ENCODE data around the gene PTPRCAP.

PTPRCAP gene

DNA sequence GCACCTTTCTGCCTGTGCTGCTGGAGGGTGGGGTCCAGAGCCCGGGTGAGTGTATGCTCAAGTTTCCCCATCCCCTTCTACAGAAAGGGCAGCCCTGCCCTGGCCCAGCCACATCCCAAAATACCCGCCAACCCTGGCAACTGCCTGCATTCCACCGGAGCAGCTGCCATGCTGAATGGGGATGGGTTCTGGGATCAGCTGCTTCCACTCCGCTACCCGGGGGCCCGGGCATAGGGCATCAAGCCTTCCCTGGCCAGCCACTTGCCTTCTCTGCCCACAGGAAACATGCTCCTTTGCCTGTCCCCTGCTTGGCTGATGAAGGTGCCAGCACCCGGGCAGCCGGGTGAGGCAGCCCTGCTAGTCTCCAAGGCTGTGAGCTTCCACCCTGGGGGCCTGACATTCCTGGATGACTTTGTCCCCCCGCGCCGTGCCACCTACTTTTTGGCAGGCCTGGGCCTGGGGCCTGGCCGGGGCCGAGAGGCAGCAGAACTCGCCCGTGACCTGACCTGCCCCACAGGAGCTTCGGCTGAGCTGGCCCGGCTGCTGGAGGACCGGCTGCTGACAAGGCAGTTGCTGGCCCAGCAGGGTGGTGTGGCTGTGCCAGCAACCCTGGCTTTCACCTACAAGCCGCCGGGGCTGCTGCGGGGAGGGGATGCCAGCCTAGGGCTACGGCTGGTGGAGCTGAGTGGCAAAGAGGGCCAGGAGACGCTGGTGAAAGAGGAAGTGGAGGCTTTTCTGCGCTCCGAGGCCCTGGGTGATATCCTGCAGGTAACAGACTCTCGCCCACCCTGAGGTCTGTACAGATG lies 18.8 kb downstream of the PTPRCAP start:
- DNase-seq (ENCODE audit: low read depth in 1 of 2, low spot score in 1 of 2), result peak in 1 of 2 experiments; percentile 74
- H3K27me3 ChIP-seq (ENCODE audit: insufficient read depth, poor library complexity, severe bottlenecking), result no peaks in the 10 kb centered on the region
- H3K4me3 ChIP-seq (replicated peaks; ENCODE audit: insufficient read depth, low read length), result no peak overlapping the region
- peak; percentile 97 for TF ChIP-seq SPI1 (IDR thresholded peaks at IDR 0.05; ENCODE audit: borderline replicate concordance, low read depth)
- no peak for TF ChIP-seq POLR2AphosphoS5 (IDR thresholded peaks at IDR 0.05; ENCODE audit: low read depth)
- H3K27ac ChIP-seq (replicated peaks), result no peak overlapping the region; the same call in 1 of the 2 replicates

DNA sequence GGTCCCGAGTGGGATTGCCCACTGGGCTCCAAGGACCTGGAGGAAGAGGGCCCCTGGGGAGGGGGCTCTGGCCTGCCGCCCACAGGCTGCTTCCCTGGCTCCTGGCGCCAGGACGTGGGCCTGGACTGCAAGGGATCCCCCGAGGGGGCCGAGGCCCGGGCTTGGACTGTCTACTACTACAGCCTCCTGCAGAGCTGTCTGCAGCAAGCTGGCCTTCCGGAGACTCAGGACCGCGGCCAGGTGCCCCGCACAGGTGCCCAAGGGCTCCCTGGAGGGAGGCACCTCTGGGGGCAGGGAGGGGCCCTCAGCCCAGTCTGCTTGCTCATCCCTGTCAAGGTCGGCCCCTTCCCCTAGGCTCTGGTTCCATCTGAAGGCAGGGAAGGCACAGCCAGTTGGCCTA lies 20.1 kb downstream of the PTPRCAP start:
- H3K27me3 ChIP-seq (ENCODE audit: insufficient read depth, poor library complexity, severe bottlenecking), result no peaks in the 10 kb centered on the region
- no peak overlapping the region for H3K27ac ChIP-seq (replicated peaks)
- H3K4me3 ChIP-seq (replicated peaks; ENCODE audit: insufficient read depth, low read length), result no peak overlapping the region
- TF ChIP-seq POLR2AphosphoS5 (IDR thresholded peaks at IDR 0.05; ENCODE audit: low read depth), result no peak
- DNase-seq (ENCODE audit: low read depth in 1 of 2, low spot score in 1 of 2), result no peak

DNA sequence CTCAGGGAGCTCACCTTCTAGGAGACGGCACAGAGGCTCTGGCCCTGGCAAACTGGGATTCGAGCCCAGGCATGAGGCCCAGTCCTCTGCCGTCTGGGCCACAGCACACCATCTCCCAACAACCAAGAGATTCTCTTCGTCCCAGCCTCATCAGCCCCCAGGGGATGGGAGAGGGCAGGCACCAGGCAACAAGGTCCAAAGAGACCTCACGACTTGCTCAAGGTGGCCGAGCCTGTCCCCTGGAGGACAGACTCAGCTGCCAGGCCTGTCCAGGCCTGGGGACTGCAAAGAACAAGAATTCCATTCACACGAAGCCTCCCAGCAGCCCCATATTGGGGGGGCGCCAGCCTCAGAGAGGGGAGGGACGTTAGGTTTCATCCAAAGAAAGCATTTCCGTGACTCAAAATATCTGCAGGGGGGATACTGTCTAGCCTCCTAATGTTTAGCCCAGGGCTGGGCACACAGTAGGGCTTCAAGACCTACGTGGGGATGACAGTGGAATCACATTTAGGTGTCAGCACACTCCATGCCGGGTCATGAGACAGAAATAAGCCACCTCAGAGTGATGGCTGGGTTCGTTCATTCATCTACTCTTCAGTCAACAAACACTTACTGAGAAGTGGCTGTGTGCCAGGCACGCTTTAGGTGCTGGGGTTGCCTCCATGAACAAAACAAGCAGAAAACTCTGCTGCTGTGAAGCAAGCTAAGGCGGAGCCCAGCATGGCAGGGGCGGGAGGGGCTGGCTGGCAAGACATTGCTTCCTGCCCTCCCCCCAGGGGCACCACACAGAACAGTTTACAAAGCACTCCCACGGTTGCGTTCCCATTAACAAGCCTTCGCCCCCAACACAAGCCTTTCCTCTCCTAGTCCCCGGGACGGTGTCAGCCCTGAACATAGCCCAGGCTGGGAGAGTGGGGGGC lies 20.8 kb downstream of the PTPRCAP start:
- no peak overlapping the region for H3K27ac ChIP-seq (replicated peaks)
- H3K27me3 ChIP-seq (ENCODE audit: insufficient read depth, poor library complexity, severe bottlenecking), result no peaks in the 10 kb centered on the region
- peak in 1 of 2 experiments; percentile 68 for DNase-seq (ENCODE audit: low read depth in 1 of 2, low spot score in 1 of 2)
- TF ChIP-seq SPI1 (IDR thresholded peaks at IDR 0.05; ENCODE audit: borderline replicate concordance, low read depth) (no peak), GABPA (IDR thresholded peaks at IDR 0.05; ENCODE audit: low read depth) (no peak), POLR2AphosphoS5 (IDR thresholded peaks at IDR 0.05; ENCODE audit: low read depth) (no peak)
- TF ChIP-seq, protein P1, sequence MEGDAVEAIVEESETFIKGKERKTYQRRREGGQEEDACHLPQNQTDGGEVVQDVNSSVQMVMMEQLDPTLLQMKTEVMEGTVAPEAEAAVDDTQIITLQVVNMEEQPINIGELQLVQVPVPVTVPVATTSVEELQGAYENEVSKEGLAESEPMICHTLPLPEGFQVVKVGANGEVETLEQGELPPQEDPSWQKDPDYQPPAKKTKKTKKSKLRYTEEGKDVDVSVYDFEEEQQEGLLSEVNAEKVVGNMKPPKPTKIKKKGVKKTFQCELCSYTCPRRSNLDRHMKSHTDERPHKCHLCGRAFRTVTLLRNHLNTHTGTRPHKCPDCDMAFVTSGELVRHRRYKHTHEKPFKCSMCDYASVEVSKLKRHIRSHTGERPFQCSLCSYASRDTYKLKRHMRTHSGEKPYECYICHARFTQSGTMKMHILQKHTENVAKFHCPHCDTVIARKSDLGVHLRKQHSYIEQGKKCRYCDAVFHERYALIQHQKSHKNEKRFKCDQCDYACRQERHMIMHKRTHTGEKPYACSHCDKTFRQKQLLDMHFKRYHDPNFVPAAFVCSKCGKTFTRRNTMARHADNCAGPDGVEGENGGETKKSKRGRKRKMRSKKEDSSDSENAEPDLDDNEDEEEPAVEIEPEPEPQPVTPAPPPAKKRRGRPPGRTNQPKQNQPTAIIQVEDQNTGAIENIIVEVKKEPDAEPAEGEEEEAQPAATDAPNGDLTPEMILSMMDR (IDR thresholded peaks at IDR 0.05; ENCODE audit: insufficient read depth, low read length), result no peak
- TF ChIP-seq, protein P2, sequence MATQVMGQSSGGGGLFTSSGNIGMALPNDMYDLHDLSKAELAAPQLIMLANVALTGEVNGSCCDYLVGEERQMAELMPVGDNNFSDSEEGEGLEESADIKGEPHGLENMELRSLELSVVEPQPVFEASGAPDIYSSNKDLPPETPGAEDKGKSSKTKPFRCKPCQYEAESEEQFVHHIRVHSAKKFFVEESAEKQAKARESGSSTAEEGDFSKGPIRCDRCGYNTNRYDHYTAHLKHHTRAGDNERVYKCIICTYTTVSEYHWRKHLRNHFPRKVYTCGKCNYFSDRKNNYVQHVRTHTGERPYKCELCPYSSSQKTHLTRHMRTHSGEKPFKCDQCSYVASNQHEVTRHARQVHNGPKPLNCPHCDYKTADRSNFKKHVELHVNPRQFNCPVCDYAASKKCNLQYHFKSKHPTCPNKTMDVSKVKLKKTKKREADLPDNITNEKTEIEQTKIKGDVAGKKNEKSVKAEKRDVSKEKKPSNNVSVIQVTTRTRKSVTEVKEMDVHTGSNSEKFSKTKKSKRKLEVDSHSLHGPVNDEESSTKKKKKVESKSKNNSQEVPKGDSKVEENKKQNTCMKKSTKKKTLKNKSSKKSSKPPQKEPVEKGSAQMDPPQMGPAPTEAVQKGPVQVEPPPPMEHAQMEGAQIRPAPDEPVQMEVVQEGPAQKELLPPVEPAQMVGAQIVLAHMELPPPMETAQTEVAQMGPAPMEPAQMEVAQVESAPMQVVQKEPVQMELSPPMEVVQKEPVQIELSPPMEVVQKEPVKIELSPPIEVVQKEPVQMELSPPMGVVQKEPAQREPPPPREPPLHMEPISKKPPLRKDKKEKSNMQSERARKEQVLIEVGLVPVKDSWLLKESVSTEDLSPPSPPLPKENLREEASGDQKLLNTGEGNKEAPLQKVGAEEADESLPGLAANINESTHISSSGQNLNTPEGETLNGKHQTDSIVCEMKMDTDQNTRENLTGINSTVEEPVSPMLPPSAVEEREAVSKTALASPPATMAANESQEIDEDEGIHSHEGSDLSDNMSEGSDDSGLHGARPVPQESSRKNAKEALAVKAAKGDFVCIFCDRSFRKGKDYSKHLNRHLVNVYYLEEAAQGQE (IDR thresholded peaks at IDR 0.05; ENCODE audit: insufficient replicate concordance, low read depth), result no peak
- H3K4me3 ChIP-seq (replicated peaks; ENCODE audit: insufficient read depth, low read length), result no peak overlapping the region

DNA sequence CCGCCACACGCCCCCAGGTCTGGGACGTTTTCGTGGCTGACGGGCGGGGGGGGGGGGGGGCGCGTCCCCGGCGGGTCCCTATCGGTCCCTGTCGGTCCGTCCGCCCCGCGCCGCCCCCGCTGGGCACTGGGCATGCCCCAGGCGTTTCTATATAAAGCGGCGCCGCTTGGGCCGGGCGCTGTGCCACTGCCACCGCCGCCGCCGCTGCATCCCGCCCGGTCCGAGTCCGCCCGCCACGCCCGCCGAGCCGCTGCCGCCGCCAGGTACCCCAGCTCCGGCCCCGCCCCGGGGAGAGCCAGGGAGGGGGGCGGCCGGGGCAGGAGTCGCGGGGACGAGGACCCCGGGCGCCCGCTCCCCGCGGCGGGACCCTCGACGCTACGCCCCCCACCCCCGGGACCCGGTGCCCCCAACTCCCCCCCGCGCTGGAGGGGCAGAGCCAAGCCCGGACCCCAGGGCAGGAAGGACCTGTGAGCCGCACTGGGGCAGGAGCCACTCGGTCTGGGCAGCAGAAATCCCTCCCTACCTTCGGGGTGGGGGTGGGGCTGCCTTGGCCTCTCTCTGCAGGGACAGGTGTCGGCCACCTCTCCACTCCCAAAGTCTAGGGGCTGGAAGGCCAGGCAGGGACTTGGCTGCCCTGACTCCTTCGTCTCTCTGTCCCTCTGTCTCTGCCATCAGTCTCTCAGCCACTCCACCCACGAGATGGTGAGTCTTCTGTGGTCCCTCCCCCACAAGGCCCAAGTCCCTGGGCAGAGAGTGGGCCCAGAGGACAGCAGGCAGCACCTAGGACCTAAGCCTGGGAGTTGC lies 21.8 kb downstream of the PTPRCAP start, which contains the start of gene CARNS1:
TSS of gene CARNS1 (plus strand) at position 178 of the 804 bp plus-strand sequence. CDS start at position 700, 522 bp downstream.
- TF ChIP-seq SPI1 (IDR thresholded peaks at IDR 0.05; ENCODE audit: borderline replicate concordance, low read depth) (no peak), POLR2AphosphoS5 (IDR thresholded peaks at IDR 0.05; ENCODE audit: low read depth) (no peak)
- H3K27me3 ChIP-seq (ENCODE audit: insufficient read depth, poor library complexity, severe bottlenecking), result no peaks in the 10 kb centered on the region
- H3K4me3 ChIP-seq (replicated peaks; ENCODE audit: insufficient read depth, low read length), result no peak within 1 kb of the TSS
- DNase-seq (ENCODE audit: low read depth in 1 of 2, low spot score in 1 of 2), result no peak
- H3K27ac ChIP-seq (replicated peaks), result no peak within 1 kb of the TSS

DNA sequence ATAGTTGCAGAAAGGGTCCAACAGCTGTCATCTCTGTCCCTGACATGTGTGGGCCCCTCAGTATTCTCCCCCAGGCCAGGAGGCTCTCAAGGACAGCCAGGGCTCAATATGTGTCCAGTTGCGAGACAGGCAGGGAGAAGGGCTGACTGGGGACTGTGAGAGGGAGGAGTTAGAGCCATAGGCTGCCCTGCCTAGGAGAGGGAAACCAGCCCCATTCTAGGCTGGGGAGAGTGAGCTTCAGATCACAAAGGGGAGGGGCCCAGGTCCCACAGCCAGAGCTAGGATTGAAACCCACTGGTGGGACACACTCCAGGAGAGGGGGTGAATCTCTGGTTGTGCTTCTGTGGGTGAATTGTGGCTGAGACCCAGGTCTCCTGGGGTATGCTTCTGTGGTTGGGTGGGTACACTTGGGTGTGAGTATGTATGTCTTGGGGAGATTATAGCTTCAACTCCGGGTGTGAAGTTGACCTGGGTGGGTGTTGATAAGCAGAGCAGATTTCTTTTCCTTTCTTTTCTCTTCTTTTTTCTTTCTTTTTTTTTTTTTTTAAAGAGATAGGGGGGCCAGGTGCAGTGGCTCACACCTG lies 24.1 kb downstream of the PTPRCAP start:
- TF ChIP-seq, protein P2 (IDR thresholded peaks at IDR 0.05; ENCODE audit: insufficient replicate concordance, low read depth), result no peak
- TF ChIP-seq POLR2AphosphoS5 (IDR thresholded peaks at IDR 0.05; ENCODE audit: low read depth) (no peak), GABPA (IDR thresholded peaks at IDR 0.05; ENCODE audit: low read depth) (no peak)
- TF ChIP-seq, protein P1 (IDR thresholded peaks at IDR 0.05; ENCODE audit: insufficient read depth, low read length), result no peak
- no peak for DNase-seq (ENCODE audit: low read depth in 1 of 2, low spot score in 1 of 2)
- Histone ChIP-seq H3K27ac (replicated peaks) (no peak overlapping the region), H3K4me3 (replicated peaks; ENCODE audit: insufficient read depth, low read length) (no peak overlapping the region), H3K27me3 (ENCODE audit: insufficient read depth, poor library complexity, severe bottlenecking) (no peaks in the 10 kb centered on the region)

Data from HL-60 (cell line).